Suppressor macrophage treated with lipopolysaccharide for 4 hours (primary cell): ENCODE measurements around the gene ZNF524.

ENCODE experiments used
- DNase-seq: peaks from one replicate; pipeline ENCODE4 v3.0.0-alpha.2; 2020

ZNF524 gene

DNA sequence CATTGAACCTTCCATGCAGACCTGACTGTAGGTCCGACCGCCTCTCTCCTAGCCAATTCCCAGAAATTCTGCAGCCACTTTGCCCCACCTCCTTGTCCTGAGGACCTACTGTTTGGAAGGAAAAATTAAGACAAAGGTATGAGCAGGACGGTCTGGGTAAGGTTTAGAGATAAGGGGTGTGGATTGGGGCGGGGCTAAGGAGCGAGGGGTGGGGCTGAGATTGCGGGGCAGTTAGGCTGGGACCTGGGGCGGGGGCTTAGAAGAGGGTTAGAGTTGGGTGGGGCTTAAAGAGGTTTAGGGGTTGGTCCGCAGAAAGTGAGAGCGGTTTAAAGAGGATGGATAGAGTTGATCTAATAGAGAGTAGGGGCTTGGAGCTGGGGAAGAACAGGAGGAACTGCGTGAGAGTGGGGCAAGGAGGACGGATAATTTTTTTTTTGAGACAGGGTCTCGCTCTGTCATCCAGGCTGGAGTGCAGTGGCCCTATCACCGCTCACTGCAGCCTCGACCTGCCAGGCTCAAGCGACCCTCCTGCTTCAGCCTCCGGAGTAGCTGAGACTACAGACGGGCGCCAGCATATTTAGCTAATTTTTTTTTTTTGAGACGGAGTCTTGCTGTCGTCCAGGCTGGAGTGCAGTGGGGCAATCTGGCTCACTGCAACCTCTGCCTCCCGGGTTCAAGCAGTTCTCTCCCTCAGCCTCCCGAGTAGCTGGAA is 3.6 kb downstream of the ZNF524 start:
- no peak for DNase-seq

DNA sequence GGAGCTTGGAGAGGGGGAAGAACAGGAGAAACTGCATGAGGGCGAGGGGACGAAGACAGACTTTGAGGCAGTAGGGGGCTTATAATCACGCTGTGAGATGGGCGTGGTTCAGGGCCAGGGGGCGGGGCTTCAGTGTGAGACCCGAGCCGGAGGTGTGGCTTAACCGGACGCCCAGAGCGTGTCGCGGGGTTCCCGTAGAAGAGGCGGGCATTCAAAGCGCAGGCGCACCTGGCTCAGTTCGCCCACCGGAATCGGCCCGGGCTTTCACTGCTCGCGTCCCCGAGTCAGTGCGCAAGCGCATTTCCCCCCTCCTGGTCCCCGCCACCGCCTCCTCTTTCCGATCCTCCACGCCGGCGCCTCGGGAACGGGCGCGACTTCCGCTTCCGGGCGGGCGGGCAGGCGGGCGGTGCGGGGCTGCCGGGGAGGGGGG is 5.1 kb downstream of the ZNF524 start:
- peak; percentile 97 for DNase-seq

DNA sequence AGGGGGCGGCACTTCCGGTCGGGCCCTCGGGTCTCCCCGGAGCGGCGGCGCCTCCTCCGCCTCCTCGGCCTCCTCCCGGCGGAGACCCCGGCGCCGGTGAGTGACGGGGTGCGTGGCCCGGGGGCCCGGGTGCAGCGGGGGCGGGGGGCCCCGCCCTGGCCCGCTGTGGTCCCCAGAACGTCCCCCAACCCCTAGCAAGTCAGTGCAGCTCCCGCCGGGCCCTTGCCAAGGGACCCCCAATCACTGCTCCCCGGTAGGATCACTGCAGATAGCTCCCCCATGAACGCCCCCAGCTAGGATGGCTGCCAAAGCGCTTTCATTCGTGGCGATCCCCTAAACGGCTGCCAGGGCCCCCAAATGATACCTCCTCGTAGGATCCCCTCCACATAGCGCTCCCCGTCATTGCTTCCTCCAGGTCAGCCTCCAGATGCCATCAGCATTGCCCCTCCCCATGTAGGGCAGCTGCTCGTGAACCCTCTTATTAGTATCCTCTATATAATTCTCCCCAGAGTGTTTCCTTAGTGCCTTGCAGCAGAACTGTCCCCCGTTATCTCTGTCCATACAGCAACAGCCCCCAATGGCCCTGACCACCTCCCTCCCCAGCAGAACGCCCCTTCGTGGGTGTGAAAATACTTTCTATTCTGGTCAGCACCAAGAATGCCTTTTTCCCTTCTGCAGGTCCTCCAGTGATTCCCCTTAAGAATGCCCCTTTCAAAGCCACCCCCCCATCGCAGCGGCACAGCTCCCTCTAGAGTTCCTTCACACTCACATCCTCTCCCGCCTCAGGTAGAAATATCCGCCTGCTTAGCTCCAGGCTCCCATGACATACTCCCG is 5.8 kb downstream of the ZNF524 start, which contains the start of gene ZNF865:
Gene ZNF865, plus strand, starts transcription at position 11 of the 834 bp plus-strand sequence. CDS start 7,972 bp downstream, outside the sequence.
- DNase-seq: peak; percentile 81

DNA sequence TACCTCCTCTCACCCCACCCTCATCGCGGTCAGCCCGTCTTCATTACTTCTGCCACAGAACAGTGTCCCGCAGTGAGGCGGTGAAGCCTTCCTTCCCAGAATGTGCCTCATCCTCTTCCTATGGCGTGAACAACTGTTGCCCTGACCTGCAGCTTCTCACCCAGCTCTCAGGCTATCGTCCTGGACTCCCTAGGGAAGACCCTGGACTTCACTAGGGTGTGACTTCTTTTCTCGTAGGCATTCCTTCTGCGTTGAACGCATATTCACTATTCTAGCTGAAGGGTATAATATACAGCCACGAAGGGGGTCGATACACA is 6.3 kb downstream of the ZNF524 start:
- DNase-seq: no peak

DNA sequence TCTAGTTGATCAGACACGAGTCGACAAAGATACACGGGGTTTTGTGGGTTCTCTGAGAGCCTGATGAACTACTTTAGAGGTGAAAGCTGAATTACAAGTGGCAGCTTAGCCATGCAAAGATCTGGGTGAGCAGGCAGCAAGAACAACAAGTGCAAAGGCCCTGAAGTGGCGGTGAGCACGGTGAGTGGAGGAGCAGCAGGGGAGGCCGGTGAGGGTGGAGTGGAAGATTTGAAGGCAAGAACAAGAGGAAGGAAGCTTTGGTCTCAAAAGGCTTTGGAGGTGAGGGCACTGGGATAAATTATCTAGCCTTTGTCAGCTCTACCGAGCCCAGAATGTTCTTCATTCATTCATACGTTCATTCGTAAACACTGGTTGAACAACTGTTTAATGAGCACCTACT is 6.7 kb downstream of the ZNF524 start:
- no peak for DNase-seq

DNA sequence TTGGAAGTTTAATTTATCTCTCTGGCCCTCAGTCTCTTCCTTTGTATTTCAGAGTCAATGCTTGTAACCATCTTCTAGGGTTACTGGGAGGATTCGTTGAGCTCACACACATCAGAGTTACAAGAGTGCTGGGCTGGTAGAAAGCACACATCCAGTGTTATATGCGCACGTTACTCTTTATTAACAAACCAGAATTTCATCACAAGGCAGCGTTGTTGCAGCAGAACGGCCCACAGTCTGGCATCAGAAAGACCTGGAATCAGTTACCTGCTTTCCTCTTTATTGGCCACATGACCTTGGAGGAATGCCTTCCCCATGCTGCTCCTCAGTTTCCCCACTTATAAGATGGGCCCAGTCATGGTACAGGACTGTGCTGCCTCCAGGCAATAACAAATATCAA is 9.2 kb downstream of the ZNF524 start:
- no peak for DNase-seq

DNA sequence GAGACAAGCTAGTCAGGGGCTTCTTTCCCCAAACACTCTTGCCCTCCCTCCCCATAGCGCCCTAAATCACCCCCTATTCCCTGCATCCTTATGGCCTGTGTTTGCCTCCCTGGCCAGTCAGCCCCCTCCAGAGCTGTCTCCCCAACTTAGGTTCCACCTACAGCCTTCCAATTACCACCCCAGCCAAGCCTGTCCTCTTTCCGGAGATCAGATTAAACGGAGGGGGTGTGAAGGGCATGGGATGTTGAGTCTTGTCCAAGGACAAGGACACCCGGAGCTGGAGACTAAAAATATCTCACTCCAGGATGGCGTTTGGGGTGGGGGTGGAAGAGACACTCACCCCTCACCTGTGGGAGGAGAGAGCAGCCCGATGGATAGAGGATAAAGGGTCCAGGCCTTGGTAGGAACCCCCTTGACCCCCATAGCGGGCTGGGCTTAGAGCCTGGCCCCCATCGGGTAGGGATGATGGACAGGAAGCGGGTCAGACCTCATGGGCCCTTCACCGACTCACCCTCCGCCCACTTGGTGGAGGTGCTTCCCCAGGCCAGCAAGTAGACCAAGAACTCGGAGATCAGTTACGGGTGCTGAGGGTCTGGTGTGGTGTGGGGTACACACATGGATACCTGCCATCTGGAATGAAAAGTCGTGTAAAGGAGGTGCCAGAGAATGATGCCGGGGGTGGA is 11.4 kb downstream of the ZNF524 start:
- DNase-seq: no peak

DNA sequence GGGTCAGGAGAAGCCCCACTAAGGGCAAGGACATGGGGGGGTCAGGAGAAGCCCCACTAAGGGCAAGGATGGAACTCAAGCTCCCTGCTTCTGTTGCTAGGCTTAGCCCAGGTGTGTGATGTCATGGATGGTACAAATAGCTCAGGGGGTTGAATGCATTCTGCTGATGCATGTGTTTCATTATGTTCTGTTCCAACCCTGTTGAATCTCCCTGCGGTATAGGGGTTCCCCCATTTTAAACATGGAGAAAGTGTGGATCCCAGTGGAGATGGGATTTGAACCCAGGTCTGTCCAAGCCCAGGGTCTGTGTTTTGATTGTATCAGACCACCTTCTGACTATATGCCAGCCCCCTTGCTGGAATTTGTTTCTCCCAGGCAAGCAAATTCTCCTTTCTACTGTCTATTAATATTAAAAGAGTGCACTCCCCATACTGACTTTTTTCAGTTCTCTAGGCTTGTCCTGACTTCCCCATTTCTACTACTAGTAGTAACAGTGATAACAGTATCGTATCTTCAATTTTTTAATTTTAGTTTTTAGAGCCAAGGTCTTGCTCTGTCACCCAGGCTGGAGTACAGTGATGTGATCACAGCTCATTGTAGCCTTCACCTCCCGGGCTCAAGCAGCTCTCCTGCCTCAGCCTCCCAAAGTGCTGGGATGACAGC is 12.0 kb downstream of the ZNF524 start:
- DNase-seq: no peak

DNA sequence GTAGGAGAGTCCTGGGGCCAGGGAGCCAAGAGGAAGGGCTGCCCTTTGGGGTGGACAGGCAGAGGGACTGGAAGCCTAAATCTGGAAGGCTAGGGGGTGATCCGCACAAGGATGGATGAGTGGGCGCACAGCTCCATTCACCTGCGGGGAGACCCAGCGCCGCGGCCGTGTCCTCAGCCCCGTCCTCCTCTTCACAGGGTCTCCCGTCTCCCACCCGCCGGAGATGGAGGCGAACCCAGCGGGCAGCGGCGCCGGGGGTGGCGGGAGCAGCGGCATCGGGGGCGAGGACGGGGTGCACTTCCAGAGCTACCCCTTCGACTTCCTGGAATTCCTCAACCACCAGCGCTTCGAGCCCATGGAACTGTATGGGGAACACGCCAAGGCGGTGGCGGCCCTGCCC is 13.3 kb downstream of the ZNF524 start:
- no peak for DNase-seq

DNA sequence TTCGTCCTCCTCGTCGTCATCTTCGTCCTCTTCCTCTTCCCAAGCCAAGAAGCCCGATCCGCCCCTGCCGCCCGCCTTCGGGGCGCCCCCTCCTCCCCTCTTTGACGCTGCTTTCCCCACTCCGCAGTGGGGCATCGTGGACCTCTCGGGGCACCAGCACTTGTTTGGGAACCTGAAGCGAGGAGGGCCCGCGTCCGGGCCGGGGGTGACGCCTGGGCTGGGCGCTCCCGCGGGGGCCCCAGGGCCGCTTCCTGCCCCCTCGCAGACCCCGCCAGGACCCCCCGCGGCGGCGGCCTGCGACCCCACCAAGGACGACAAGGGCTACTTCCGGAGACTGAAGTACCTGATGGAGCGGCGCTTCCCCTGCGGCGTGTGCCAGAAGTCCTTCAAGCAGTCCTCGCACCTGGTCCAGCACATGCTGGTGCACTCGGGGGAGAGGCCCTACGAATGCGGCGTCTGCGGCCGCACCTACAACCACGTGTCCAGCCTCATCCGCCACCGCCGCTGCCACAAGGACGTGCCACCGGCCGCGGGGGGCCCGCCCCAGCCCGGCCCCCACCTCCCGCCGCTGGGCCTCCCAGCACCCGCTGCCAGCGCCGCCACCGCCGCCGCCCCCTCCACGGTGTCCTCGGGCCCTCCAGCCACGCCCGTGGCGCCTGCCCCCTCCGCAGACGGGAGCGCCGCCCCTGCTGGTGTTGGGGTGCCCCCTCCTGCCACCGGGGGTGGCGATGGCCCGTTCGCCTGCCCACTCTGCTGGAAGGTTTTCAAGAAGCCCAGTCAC is 14.0 kb downstream of the ZNF524 start:
- no peak for DNase-seq

DNA sequence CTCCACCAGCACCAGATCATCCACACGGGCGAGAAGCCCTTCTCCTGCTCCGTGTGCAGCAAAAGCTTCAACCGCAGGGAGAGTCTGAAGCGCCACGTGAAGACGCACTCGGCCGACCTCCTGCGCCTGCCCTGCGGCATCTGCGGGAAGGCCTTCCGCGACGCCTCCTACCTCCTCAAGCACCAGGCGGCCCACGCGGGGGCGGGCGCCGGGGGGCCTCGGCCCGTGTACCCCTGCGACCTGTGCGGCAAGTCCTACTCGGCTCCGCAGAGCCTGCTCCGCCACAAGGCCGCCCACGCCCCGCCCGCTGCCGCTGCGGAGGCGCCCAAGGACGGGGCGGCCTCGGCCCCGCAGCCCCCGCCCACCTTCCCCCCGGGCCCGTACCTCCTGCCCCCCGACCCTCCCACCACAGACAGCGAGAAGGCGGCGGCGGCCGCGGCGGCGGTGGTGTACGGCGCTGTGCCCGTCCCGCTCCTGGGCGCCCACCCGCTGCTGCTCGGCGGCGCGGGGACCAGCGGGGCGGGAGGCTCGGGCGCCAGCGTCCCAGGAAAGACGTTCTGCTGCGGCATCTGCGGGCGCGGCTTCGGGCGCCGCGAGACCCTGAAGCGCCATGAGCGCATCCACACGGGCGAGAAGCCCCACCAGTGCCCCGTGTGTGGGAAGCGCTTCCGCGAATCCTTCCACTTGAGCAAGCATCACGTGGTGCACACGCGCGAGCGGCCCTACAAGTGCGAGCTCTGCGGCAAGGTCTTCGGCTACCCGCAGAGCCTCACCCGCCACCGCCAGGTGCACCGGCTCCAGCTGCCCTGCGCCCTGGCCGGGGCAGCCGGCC is 14.8 kb downstream of the ZNF524 start:
- DNase-seq: no peak

DNA sequence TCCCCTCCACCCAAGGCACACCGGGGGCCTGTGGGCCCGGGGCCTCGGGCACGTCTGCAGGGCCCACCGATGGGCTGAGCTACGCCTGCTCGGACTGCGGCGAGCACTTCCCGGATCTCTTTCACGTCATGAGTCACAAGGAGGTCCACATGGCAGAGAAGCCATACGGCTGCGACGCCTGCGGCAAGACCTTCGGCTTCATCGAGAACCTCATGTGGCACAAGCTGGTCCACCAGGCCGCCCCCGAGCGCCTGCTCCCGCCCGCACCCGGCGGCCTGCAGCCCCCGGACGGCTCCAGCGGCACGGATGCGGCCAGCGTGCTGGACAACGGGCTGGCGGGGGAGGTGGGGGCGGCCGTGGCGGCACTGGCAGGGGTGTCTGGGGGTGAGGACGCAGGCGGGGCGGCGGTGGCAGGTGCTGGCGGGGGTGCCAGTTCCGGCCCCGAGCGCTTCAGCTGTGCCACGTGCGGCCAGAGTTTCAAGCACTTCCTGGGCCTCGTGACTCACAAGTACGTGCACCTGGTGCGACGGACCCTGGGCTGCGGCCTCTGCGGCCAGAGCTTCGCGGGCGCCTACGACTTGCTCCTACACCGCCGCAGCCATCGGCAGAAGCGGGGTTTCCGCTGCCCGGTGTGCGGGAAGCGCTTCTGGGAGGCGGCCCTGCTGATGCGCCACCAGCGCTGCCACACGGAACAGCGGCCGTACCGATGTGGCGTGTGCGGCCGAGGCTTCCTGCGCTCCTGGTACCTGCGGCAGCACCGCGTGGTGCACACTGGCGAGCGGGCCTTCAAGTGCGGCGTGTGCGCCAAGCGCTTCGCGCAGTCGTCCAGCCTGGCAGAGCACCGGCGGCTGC is 15.7 kb downstream of the ZNF524 start:
- DNase-seq: no peak

DNA sequence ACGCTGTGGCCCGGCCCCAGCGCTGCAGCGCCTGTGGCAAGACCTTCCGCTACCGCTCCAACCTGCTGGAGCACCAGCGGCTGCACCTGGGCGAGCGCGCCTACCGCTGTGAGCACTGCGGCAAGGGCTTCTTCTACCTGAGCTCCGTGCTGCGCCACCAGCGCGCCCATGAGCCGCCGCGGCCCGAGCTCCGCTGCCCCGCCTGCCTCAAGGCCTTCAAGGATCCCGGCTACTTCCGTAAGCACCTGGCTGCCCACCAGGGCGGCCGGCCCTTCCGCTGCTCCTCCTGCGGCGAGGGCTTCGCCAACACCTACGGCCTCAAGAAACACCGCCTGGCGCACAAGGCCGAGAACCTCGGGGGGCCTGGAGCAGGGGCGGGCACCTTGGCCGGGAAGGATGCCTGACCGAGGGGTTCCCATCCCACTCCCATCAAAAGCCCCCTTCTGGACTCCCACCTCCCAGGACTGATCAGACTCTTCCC is 16.3 kb downstream of the ZNF524 start:
- DNase-seq: no peak

DNA sequence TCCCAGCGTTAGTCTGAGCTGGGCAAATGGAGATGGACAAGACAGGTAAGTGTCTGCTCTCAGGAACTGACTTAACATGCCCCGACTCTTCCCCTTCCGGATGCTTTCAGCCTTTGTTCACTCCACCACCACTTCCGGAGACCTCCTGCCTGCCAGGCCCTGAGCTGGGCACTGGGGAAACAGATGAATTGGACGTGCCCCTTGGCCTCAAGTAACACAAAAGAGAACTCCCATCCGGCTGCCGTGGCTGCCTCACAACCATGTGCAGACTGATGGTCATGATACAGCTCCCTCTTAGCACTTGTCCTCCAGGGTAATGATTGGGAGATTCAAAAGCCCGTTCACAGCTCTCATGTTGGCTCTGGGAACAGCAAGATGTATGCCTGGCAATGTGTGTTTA is 17.3 kb downstream of the ZNF524 start:
- DNase-seq: no peak

DNA sequence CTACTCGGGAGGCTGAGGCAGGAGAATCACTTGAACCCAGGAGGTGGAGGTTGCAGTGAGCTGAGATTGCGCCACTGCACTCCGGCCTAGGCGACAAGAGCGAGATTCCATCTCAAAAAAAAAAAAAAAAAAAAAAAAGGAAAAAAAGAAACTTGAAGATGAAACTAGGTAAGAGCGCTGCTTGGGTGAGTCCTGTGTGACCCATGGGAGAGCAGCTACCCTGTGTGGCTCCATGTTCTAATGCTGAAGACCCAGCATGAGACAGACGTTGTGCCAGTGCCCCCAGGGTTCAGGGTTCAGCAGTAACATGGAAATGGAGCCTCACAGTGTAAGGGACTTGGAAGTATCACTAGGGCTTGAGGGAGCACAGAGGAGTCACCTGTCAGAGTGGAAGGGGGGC is 18.3 kb downstream of the ZNF524 start:
- no peak for DNase-seq

DNA sequence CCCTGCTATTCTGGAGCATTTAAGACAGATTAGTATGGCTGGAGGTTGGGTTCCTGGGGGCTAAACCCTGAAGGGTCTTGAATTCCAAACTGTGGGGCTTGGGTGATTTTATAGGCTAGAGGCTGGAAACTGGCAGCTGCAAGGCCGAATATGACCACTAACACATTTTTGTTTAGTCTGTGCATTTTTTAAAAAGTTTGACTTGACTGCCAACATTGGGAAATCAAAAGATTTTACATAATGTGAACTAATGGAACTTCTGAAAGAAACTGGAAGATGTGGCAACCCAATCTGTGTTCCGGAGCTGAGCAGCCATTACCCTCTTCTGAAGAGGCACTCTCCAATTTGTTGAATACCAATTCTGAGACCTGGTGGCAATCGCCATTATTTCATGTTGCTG is 19.2 kb downstream of the ZNF524 start:
- DNase-seq: peak; percentile 23

DNA sequence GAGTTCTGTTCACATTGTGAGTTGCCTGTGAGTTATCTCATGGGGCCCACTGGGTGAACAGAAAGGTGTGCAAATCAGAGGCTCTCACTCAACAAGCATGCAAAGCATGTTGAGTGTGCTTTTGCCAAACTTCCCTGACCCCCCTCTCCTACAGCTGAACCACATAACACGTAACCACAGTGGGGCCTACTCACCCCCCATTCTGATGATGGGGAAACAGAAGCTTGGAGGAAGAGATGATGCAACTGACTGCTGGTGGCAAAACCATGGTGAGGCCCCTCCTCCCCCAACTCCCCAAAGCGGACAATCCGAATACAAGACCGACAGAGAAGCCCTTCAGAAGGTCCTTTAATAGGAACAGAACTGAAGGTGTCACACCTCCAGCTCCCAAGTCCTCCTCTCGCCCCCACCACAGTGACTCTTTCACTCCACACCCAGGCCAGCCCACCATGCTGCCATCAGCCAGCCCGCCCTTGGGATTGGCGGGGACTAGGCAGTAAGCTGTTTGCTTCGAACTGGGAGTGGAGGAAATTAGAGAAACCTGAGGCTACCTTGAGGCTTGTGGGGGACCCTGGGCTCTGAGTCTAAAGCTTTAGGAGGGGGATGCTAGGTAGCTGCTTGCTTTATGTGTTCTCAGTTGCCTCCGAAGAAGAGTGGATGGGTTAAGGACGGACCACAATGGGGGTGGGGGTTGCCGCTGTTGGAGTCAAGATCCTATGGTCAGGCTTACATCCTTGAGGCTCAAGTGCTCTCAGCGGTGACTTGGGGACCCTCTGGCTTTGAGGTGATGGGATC is 20.5 kb downstream of the ZNF524 start:
- peak; percentile 52 for DNase-seq

DNA sequence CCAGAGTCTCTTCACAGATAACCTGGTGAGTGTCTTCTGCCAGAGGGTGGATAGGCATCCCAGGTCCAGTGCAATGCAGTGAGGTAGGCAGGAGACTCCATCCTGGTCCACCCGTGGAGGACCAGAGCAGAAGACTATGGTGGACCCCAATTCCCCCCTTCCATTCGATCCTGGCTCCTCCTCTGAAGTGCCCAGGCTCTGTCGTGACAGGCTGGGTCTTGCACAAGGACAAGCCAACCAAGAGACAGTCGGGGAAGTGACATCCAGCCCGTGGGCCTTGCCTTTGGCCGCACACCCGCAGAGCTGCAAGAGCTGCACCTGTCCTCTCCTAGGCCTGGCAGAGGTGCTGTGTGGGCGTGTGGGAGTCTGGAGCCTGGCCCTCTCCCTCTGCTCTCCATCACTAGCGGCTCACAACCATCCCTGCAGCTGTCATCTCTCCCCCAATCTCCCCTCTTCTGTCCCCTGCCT is 21.2 kb downstream of the ZNF524 start:
- DNase-seq: no peak

DNA sequence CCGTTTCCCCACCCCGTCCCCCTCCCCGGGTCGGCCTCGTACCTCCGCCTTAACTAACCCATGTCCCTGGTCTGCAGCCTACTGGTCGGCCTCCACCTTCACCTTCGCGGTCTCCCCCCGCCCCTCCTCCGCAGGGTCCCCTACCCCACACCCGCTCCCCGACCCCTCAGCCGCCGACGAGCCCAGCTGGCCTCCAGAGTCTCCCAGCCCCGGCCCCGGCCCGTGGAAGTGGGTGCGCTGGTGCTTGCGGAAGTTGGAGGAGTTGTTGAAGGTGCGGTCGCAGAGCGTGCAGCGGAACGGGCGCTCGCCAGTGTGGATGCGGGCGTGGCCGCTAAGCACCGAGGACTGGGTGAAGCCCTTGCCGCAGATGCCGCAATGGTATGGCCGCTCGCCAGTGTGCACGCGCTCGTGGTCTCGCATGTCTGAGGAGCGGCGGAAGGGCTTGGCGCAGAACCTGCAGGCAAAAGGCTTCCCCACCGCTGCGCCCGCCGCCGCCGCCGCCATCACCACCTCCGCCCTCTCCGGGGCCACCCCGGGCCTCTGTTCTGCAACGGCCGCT is 21.7 kb downstream of the ZNF524 start:
- no peak for DNase-seq
